H9 (cell line): ENCODE results near the gene MLIP. TPM values are rescaled to one million over a fixed set of nuclear protein-coding genes. Genes with fewer than 3 reads are reported as not detected.

ENCODE experiments used
- DNase-seq: peaks from one replicate; pipeline ENCODE4 v3.0.0-alpha.2; 2017
- H2AFZ ChIP-seq: one replicate; pipeline ENCODE4 v1.6.1; 2013; ENCODE audit warnings: mild to moderate bottlenecking, low read length, control low read depth, moderate library complexity
- H2AK5ac ChIP-seq: 2 replicates; pipeline ENCODE4 v1.6.1; 2013; ENCODE audit warnings: low read length, control low read depth, mixed read lengths; ENCODE audit not compliant: insufficient read length
- H2BK120ac ChIP-seq: one replicate; pipeline ENCODE4 v1.6.1; 2013; ENCODE audit warnings: low read depth, mild to moderate bottlenecking, low read length, control low read depth, inconsistent platforms; ENCODE audit not compliant: poor library complexity, severe bottlenecking
- H2BK12ac ChIP-seq: 2 replicates; pipeline ENCODE4 v1.6.1; 2013; ENCODE audit warnings: low read length, control low read depth, mixed read lengths, low read depth; ENCODE audit not compliant: insufficient read length
- H2BK15ac ChIP-seq: 2 replicates; pipeline ENCODE4 v1.6.1; 2013; ENCODE audit warnings: low read depth, low read length, control low read depth
- H2BK20ac ChIP-seq: one replicate; pipeline ENCODE4 v1.6.1; 2013; ENCODE audit warnings: low read depth, mild to moderate bottlenecking, low read length, control low read depth, inconsistent platforms; ENCODE audit not compliant: poor library complexity, severe bottlenecking
- H2BK5ac ChIP-seq: 2 replicates; pipeline ENCODE4 v1.6.1; 2013; ENCODE audit warnings: low read length, control low read depth, mixed read lengths; ENCODE audit not compliant: insufficient read length
- H3K14ac ChIP-seq: 2 replicates; pipeline ENCODE4 v1.6.1; 2013; ENCODE audit warnings: low read length, control low read depth; ENCODE audit not compliant: insufficient read depth
- H3K18ac ChIP-seq: 2 replicates; pipeline ENCODE4 v1.6.1; 2013; ENCODE audit warnings: low read depth, mild to moderate bottlenecking, mixed read lengths, low read length, control low read depth; ENCODE audit not compliant: insufficient read length
- H3K23ac ChIP-seq: 2 replicates; pipeline ENCODE4 v1.6.1; 2013; ENCODE audit warnings: low read length, control low read depth, mixed read lengths, low read depth; ENCODE audit not compliant: insufficient read length
- H3K23me2 ChIP-seq: 2 replicates; pipeline ENCODE4 v1.6.1; 2013; ENCODE audit warnings: low read depth, mild to moderate bottlenecking, mixed read lengths, low read length, control low read depth; ENCODE audit not compliant: insufficient read length, poor library complexity, severe bottlenecking
- H3K27ac ChIP-seq: 2 replicates; pipeline ENCODE4 v1.5.1; 2013; ENCODE audit warnings: low read length, control low read depth, mixed read lengths, low read depth; ENCODE audit not compliant: insufficient read length
- H3K27me3 ChIP-seq: 2 replicates; pipeline ENCODE4 v1.6.1; 2013; ENCODE audit warnings: low read length, control low read depth, inconsistent platforms; ENCODE audit not compliant: insufficient read depth
- H3K4ac ChIP-seq: 2 replicates; pipeline ENCODE4 v1.6.1; 2013; ENCODE audit warnings: low read depth, mild to moderate bottlenecking, control low read depth, inconsistent platforms, low read length, moderate library complexity
- H3K4me1 ChIP-seq: 2 replicates; pipeline ENCODE4 v1.6.1; 2013; ENCODE audit warnings: low read length, control low read depth, inconsistent platforms; ENCODE audit not compliant: insufficient read depth
- H3K4me2 ChIP-seq: 2 replicates; pipeline ENCODE4 v1.6.1; 2013; ENCODE audit warnings: low read length, control low read depth, mixed read lengths; ENCODE audit not compliant: insufficient read length, insufficient read depth
- H3K56ac ChIP-seq: 2 replicates; pipeline ENCODE4 v1.6.1; 2013; ENCODE audit warnings: low read depth, mild to moderate bottlenecking, mixed read lengths, low read length, control low read depth; ENCODE audit not compliant: insufficient read length
- H3K79me1 ChIP-seq: 2 replicates; pipeline ENCODE4 v1.6.1; 2013; ENCODE audit warnings: low read depth, mild to moderate bottlenecking, moderate library complexity, low read length, control low read depth, inconsistent platforms; ENCODE audit not compliant: insufficient read depth, poor library complexity, severe bottlenecking
- H3K79me2 ChIP-seq: 2 replicates; pipeline ENCODE4 v1.6.1; 2013; ENCODE audit warnings: low read length, control low read depth, inconsistent platforms; ENCODE audit not compliant: insufficient read depth
- H3K9ac ChIP-seq: 2 replicates; pipeline ENCODE4 v1.6.1; 2013; ENCODE audit warnings: low read length, control low read depth, mixed read lengths; ENCODE audit not compliant: insufficient read length; ENCODE audit errors: extremely low read depth
- H3K9me3 ChIP-seq: one replicate; pipeline ENCODE4 v1.6.1; 2013; ENCODE audit warnings: low read depth, low read length, inconsistent platforms; ENCODE audit not compliant: control insufficient read depth
- H3T11ph ChIP-seq: one replicate; pipeline ENCODE4 v1.6.1; 2013; ENCODE audit warnings: mild to moderate bottlenecking, low read length, control low read depth, inconsistent platforms
- H4K20me1 ChIP-seq: one replicate; pipeline ENCODE4 v1.6.1; 2013; ENCODE audit not compliant: control insufficient read depth, insufficient read length, insufficient read depth
- H4K5ac ChIP-seq: 2 replicates; pipeline ENCODE4 v1.6.1; 2013; ENCODE audit warnings: low read depth, mild to moderate bottlenecking, mixed read lengths, low read length, control low read depth; ENCODE audit not compliant: insufficient read length
- H4K8ac ChIP-seq: replicated peaks from 2 replicates; pipeline ENCODE4 v1.6.1; 2013; ENCODE audit warnings: low read length, control low read depth, mixed read lengths, low read depth; ENCODE audit not compliant: insufficient read length
- H4K91ac ChIP-seq: 2 replicates; pipeline ENCODE4 v1.6.1; 2013; ENCODE audit warnings: low read depth, mild to moderate bottlenecking, moderate library complexity, mixed read lengths, low read length, control low read depth; ENCODE audit not compliant: insufficient read length
- H3K27ac Mint-ChIP-seq, 3 experiments: 2 replicates in 2 of 3; 3 replicates in 1 of 3; pipeline ENCODE4 v1.8.0; 2020 to 2021; ENCODE audit warnings: mixed read lengths in 3 of 3, mild to moderate bottlenecking in 1 of 3, moderate library complexity in 1 of 3
- H3K27me3 Mint-ChIP-seq: 2 replicates; pipeline ENCODE4 v1.8.0; 2021; ENCODE audit warnings: low read depth, mild to moderate bottlenecking, moderate library complexity, mixed read lengths
- H3K36me3 Mint-ChIP-seq, 3 experiments: 2 replicates in 2 of 3; 3 replicates in 1 of 3; pipeline ENCODE4 v1.8.0; 2020 to 2021; ENCODE audit warnings: low read depth in 3 of 3, mixed read lengths in 3 of 3; ENCODE audit not compliant: insufficient read depth in 1 of 3
- H3K4me1 Mint-ChIP-seq, 2 experiments: 2 replicates each; pipeline ENCODE4 v1.8.0; 2020; ENCODE audit warnings: mixed read lengths in 2 of 2
- H3K4me3 Mint-ChIP-seq, 2 experiments: 2 replicates in 1 of 2; 3 replicates in 1 of 2; pipeline ENCODE4 v1.8.0; 2020 to 2021; ENCODE audit warnings: mild to moderate bottlenecking in 2 of 2, mixed read lengths in 2 of 2, moderate library complexity in 1 of 2
- H3K9me3 Mint-ChIP-seq, 2 experiments: 2 replicates in 1 of 2; 3 replicates in 1 of 2; pipeline ENCODE4 v1.8.0; 2020; ENCODE audit warnings: mild to moderate bottlenecking in 2 of 2, mixed read lengths in 2 of 2, moderate library complexity in 1 of 2
- CTCF ChIP-seq: fragments of 200-600 bp; sonication (generic); conservative IDR thresholded peaks from 3 replicates; pipeline ENCODE4 v1.8.0; 2021; ENCODE audit warnings: antibody characterized with exemption, mild to moderate bottlenecking
- WGBS: extraction: QIAGEN DNeasy Blood & Tissue Kit; methylation state at CpG from one replicate; pipeline ENCODE4 v1.1.7; 2013; ENCODE audit warnings: missing lambda C conversion rate, low lambda C conversion rate, mixed read lengths; ENCODE audit not compliant: insufficient read length; ENCODE audit errors: extremely low coverage; 5-methylcytosine and 5-hydroxymethylcytosine counted together
- total RNA-seq: library from RNA; stranded (reverse); gene quantifications from 2 replicates; pipeline ENCODE4 v1.2.1, GENCODE V29; 2021

Gene MLIP
- total RNA-seq, 1 experiment from 2014 or later = not detected

GRCh38 chr6:54179152-54179551 is 67.9 kb downstream of the MLIP start:
- H2AFZ ChIP-seq = no peak overlapping the region
- H3K23ac ChIP-seq = no peak overlapping the region
- H4K5ac ChIP-seq = no peak overlapping the region
- H2BK20ac ChIP-seq = no peak overlapping the region
- no peak overlapping the region for H3K4ac ChIP-seq
- Mint-ChIP-seq H3K9me3 (peaks cover 7 to 10% of the 10 kb centered on the region in 2 experiments; a peak in 3 of 5 replicates), H3K27me3 (no peaks in the 10 kb centered on the region), H3K27ac (no peak overlapping the region; a peak in 1 of 7 replicates), H3K36me3 (peaks cover 0 to 9% (median 7%) of the 10 kb centered on the region in 3 experiments; a peak in 4 of 7 replicates), H3K4me3 (no peak overlapping the region), H3K4me1 (peaks cover 13 to 20% of the 10 kb centered on the region in 2 experiments)
- DNase-seq = no peak
- no peak overlapping the region for H2BK120ac ChIP-seq
- H4K20me1 ChIP-seq = no peaks in the 10 kb centered on the region
- H3K56ac ChIP-seq = no peak overlapping the region
- H3K27ac ChIP-seq = no peak overlapping the region
- no peaks in the 10 kb centered on the region for H3K4me1 ChIP-seq
- H3K79me1 ChIP-seq = no peaks in the 10 kb centered on the region
- H3K79me2 ChIP-seq = no peaks in the 10 kb centered on the region
- H2BK5ac ChIP-seq = no peak overlapping the region
- no CpG with 5 or more reads among the region's 1 CpG for WGBS
- H4K8ac ChIP-seq = no peak overlapping the region
- no peak overlapping the region for H3T11ph ChIP-seq
- no peak overlapping the region for H3K14ac ChIP-seq
- no peak for TF ChIP-seq CTCF
- H3K23me2 ChIP-seq = no peaks in the 10 kb centered on the region
- H4K91ac ChIP-seq = no peak overlapping the region
- no peak overlapping the region for H2BK12ac ChIP-seq
- no peak overlapping the region for H3K18ac ChIP-seq
- H3K4me2 ChIP-seq = no peak overlapping the region
- H2BK15ac ChIP-seq = no peak overlapping the region
- H3K27me3 ChIP-seq = no peaks in the 10 kb centered on the region
- no peak overlapping the region for H3K9ac ChIP-seq
- no peak overlapping the region for H2AK5ac ChIP-seq
- no peaks in the 10 kb centered on the region for H3K9me3 ChIP-seq
